Measurements from ENCODE around the gene NMB.

NMB gene

DNA sequence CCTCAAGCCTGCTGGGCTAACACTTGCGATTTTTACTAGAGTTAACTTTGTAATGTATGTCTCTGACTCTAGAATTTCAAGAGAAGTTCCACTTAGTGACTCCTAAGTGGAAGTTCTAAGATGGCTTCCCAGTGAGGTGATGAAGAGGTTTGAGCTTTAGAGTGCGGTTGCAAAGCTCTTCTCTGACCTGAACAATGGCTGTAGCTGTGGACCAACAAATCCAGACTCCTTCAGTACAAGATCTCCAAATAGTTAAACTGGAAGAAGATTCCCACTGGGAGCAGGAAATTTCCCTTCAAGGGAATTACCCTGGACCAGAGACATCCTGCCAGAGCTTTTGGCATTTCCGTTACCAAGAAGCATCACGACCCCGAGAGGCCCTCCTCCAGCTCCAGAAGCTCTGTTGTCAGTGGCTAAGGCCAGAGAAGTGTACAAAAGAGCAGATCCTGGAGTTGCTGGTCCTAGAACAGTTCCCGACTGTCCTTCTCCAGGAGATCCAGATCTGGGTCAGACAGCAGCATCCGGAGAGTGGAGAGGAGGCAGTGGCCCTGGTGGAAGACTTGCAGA, 26.2 kb downstream of the NMB start:
- Histone ChIP-seq H3K36me3 (no peaks in the 10 kb centered on the region), H3K27me3 (no peaks in the 10 kb centered on the region), H3K9me3 (no peaks in the 10 kb centered on the region), H3K4me1 (peaks cover 4% of the 10 kb centered on the region; the same call in 1 of the 2 replicates), H3K4me3 (ENCODE audit: low read depth, low read length) (peak overlapping the region; percentile 60)
- TF ChIP-seq, protein P1, sequence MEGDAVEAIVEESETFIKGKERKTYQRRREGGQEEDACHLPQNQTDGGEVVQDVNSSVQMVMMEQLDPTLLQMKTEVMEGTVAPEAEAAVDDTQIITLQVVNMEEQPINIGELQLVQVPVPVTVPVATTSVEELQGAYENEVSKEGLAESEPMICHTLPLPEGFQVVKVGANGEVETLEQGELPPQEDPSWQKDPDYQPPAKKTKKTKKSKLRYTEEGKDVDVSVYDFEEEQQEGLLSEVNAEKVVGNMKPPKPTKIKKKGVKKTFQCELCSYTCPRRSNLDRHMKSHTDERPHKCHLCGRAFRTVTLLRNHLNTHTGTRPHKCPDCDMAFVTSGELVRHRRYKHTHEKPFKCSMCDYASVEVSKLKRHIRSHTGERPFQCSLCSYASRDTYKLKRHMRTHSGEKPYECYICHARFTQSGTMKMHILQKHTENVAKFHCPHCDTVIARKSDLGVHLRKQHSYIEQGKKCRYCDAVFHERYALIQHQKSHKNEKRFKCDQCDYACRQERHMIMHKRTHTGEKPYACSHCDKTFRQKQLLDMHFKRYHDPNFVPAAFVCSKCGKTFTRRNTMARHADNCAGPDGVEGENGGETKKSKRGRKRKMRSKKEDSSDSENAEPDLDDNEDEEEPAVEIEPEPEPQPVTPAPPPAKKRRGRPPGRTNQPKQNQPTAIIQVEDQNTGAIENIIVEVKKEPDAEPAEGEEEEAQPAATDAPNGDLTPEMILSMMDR (IDR thresholded peaks at IDR 0.05; ENCODE audit: low read depth, low read length): no peak
- DNase-seq: no peak

DNA sequence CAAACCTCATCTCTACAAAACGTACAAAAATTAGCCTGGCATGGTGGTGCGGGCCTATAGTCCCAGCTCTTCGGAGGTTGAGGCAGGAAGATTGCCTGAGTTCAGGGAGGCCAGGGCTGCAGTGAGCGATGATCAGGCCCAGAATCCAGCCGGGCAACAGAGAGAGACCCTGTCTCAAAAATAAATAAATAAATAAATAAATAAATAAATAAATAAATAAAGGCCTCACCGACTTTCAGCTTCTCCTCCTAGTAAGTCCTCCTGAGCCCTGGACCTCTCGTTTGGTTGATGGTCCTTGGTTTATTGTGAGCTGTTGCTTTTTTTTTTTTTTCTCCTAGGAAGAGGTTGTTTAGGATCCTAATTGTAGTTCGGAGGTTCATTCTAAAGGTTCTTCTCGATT, 29.0 kb downstream of the NMB start:
- Histone ChIP-seq H3K27me3 (no peaks in the 10 kb centered on the region), H3K9me3 (no peaks in the 10 kb centered on the region), H3K4me3 (ENCODE audit: low read depth, low read length) (no peak overlapping the region), H3K36me3 (no peaks in the 10 kb centered on the region), H3K4me1 (peaks cover 4% of the 10 kb centered on the region; the same call in 1 of the 2 replicates)
- no peak for DNase-seq
- TF ChIP-seq, protein P1 (IDR thresholded peaks at IDR 0.05; ENCODE audit: low read depth, low read length): no peak

DNA sequence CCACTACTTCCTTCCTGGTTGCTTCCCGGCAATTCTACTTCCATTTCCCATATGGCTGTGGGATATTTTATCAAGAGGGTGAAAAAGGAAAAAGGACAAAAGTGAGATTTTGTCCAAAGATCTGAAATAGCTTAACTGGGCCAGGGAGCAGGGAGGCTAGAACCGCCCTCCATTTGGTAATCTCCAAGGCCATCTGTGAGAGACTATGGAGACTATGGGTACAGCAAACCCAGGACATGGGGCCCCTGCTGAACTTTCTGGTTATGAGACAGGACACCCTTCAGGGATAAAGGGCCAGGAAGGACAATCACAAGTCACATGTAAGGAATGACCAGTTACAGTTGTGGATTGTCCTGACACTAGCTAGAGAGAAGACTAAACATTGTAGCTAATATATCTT, 32.9 kb downstream of the NMB start:
- H3K27me3 ChIP-seq: no peaks in the 10 kb centered on the region
- peaks cover 19% of the 10 kb centered on the region for H3K9me3 ChIP-seq
- H3K4me1 ChIP-seq: no peaks in the 10 kb centered on the region
- no peak overlapping the region for H3K4me3 ChIP-seq (ENCODE audit: low read depth, low read length)
- peaks cover 32% of the 10 kb centered on the region for H3K36me3 ChIP-seq
- TF ChIP-seq, protein P1 (IDR thresholded peaks at IDR 0.05; ENCODE audit: low read depth, low read length): no peak
- no peak for DNase-seq

DNA sequence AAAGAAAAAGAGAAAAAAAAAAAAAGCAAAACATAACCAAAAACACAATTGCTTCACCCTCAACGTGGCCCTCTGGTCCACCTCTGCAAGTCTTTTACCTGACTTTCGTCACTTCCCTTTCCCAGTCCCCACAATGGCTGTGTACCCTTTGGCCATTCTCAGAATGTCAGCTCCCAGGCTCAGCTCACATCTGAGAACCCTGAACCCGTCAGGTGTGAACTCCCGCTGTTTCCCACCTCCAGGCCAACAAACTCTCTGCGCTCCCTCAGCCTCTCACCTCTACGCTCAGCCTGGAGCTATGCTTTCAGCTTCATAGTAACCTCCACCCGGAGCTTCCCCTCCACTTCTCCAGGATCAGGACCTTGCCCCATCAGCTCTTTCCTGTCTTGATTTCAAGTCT, 33.6 kb downstream of the NMB start:
- peaks cover 32% of the 10 kb centered on the region for H3K36me3 ChIP-seq
- H3K27me3 ChIP-seq: no peaks in the 10 kb centered on the region
- no peaks in the 10 kb centered on the region for H3K4me1 ChIP-seq
- no peak for DNase-seq
- H3K4me3 ChIP-seq (ENCODE audit: low read depth, low read length): no peak overlapping the region
- TF ChIP-seq, protein P1 (IDR thresholded peaks at IDR 0.05; ENCODE audit: low read depth, low read length): no peak
- H3K9me3 ChIP-seq: peaks cover 19% of the 10 kb centered on the region

DNA sequence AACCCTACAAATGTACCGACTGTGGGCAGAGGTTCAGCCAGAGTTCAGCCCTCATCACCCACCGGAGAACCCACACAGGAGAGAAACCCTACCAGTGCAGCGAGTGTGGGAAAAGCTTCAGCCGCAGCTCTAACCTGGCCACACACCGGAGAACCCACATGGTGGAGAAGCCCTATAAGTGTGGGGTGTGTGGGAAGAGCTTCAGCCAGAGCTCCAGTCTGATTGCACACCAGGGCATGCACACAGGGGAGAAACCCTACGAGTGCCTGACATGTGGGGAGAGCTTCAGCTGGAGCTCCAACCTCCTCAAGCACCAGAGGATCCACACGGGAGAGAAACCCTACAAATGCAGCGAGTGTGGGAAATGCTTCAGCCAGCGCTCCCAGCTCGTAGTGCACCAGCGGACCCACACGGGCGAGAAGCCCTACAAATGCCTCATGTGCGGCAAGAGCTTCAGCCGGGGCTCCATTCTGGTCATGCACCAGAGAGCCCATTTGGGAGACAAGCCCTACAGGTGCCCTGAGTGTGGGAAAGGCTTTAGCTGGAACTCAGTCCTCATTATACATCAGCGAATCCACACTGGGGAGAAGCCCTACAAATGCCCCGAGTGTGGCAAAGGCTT, 36.5 kb downstream of the NMB start:
- Histone ChIP-seq H3K9me3 (peaks cover 19% of the 10 kb centered on the region), H3K4me1 (no peaks in the 10 kb centered on the region), H3K36me3 (peaks cover 34% of the 10 kb centered on the region), H3K27me3 (no peaks in the 10 kb centered on the region), H3K4me3 (ENCODE audit: low read depth, low read length) (no peak overlapping the region)
- no peak for DNase-seq
- TF ChIP-seq, protein P1 (IDR thresholded peaks at IDR 0.05; ENCODE audit: low read depth, low read length): no peak

DNA sequence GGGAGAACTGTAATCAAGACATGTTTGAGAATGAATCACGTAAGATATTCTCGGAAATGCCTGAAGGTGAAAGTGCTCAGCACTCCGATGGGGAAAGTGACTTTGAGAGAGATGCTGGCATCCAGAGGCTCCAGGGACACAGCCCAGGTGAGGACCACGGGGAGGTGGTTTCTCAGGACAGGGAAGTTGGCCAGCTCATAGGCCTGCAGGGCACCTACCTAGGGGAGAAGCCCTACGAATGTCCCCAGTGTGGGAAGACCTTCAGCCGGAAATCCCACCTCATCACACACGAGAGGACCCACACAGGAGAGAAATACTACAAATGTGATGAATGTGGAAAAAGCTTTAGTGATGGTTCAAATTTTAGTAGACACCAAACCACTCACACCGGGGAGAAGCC, 37.4 kb downstream of the NMB start:
- TF ChIP-seq, protein P1 (IDR thresholded peaks at IDR 0.05; ENCODE audit: low read depth, low read length): no peak
- DNase-seq: no peak
- H3K27me3 ChIP-seq: no peaks in the 10 kb centered on the region
- H3K9me3 ChIP-seq: peaks cover 19% of the 10 kb centered on the region
- H3K36me3 ChIP-seq: peaks cover 34% of the 10 kb centered on the region
- no peaks in the 10 kb centered on the region for H3K4me1 ChIP-seq
- H3K4me3 ChIP-seq (ENCODE audit: low read depth, low read length): no peak overlapping the region
